Astrocyte (in vitro differentiated cells and primary cell): ENCODE results near the gene C20orf144. TPM values are rescaled to one million over a fixed set of nuclear protein-coding genes. Genes with fewer than 3 reads are reported as not detected.

Source experiments
- total RNA-seq: library from RNA; stranded (reverse); gene quantifications from 2 replicates; pipeline ENCODE4 v1.2.1, GENCODE V29; 2021

The C20orf144 gene
- total RNA-seq, 1 donor from 2014 or later: 0.16 TPM

Other genes with a start within 250 kb of the C20orf144 start
- gene SNTA1, start 218.6 kb upstream of the C20orf144 start, total RNA-seq: 7.1 and 9.6 TPM in 2 replicates
- gene CBFA2T2, start 172.2 kb upstream of the C20orf144 start, total RNA-seq: 12.2 and 14.6 TPM in 2 replicates
- gene ACTL10, start 4.6 kb downstream of the C20orf144 start, total RNA-seq: 1.1 and 1.4 TPM in 2 replicates
- gene NECAB3, start 12.1 kb downstream of the C20orf144 start, total RNA-seq: 19.5 and 22.3 TPM in 2 replicates
- gene E2F1, start 24.1 kb downstream of the C20orf144 start, total RNA-seq: 1.6 and 2.3 TPM in 2 replicates
- gene PXMP4, start 58.0 kb downstream of the C20orf144 start, total RNA-seq: 1.1 and 1.2 TPM in 2 replicates
- gene ZNF341, start 69.7 kb downstream of the C20orf144 start, total RNA-seq: 1.9 and 2.0 TPM in 2 replicates
- 85.0 and 90.6 TPM in 2 replicates for gene CHMP4B, start 149.0 kb downstream of the C20orf144 start, total RNA-seq